Right ventricle myocardium inferior (tissue), 1 donor: ENCODE results near the gene IL5RA. TPM values are rescaled to one million over a fixed set of nuclear protein-coding genes. Genes with fewer than 3 reads are reported as not detected.

Experiments used
- ATAC-seq: fragments of 200-7000 bp; cut with Tn5 transposase; one replicate; pipeline ENCODE4 v1.9.1; 2020; ENCODE audit warnings: mild to moderate bottlenecking, moderate library complexity
- DNase-seq: peaks from one replicate; pipeline ENCODE4 v3.0.0; 2021; ENCODE audit errors: missing footprints
- intact Hi-C: fragments of 100-400 bp; cut with DNase I; formaldehyde crosslinking; loops from one replicate; pipeline ENCODE4 v1.11.0; 2022
- long read RNA-seq: library from polyadenylated mRNA; unstranded; transcript quantifications from one replicate; pipeline ENCODE4 v2.0.0, GENCODE V29; 2021
- total RNA-seq: library from RNA; stranded (reverse); fragmentation: NEBNext Ultra II Directional; extraction: Animal tissue kit (Norgen Biotek cat#: 25700); gene quantifications from one replicate; pipeline ENCODE4 v1.2.1, GENCODE V29; 2021
- donor health status: DM: no; HTN: yes; CAD: no; lungs with severe emphysema.

The IL5RA gene
- total RNA-seq = 0.65 TPM
- long read RNA-seq, partial matches to known transcripts = 0 of 1 reads
- long read RNA-seq, other reads (novel, unspliced or antisense) = 0 of 1 reads

GRCh38 chr3:3110299-3110630 is at the start of gene IL5RA:
Gene IL5RA, minus strand, starts transcription at chr3:3110374. Its CDS starts 5,390 bp downstream, at chr3:3104984.
- ATAC-seq = peak; percentile 68
- no peak for DNase-seq
- intact Hi-C loops = no loop called here

- intact Hi-C loops = no loop called here
- no peak for DNase-seq
- ATAC-seq = no peak
These were observed 47.3 kb upstream of the IL5RA start for GRCh38 chr3:3157484-3157883.

GRCh38 chr3:3154879-3155610 is 44.9 kb upstream of the IL5RA start:
- no peak for DNase-seq
- intact Hi-C loops = no loop called here
- no peak for ATAC-seq

GRCh38 chr3:3151513-3151912 is 41.3 kb upstream of the IL5RA start:
- no peak for ATAC-seq
- intact Hi-C loops = no loop called here
- DNase-seq = no peak

- intact Hi-C loops = no loop called here
- ATAC-seq = no peak
These were observed 39.4 kb upstream of the IL5RA start for GRCh38 chr3:3149560-3149959.

GRCh38 chr3:3145831-3146230 is 35.7 kb upstream of the IL5RA start:
- ATAC-seq (no peak), DNase-seq (no peak)
- intact Hi-C loops = no loop called here

More at GRCh38 chr3:3149560-3149959, 39.4 kb upstream of the IL5RA start:
- no peak for DNase-seq

GRCh38 chr3:3141939-3142338 is 31.8 kb upstream of the IL5RA start:
- ATAC-seq (no peak), DNase-seq (no peak)
- intact Hi-C loops = no loop called here

GRCh38 chr3:3137526-3137925 is 27.4 kb upstream of the IL5RA start:
- no peak for ATAC-seq
- no peak for DNase-seq
- intact Hi-C loops = no loop called here

GRCh38 chr3:3134750-3135448 is 24.7 kb upstream of the IL5RA start:
- intact Hi-C loops = no loop called here
- ATAC-seq = no peak
- no peak for DNase-seq

- intact Hi-C loops = no loop called here
- DNase-seq (no peak), ATAC-seq (no peak)
These were observed 23.3 kb upstream of the IL5RA start for GRCh38 chr3:3133500-3133899.

GRCh38 chr3:3129579-3129978 is 19.4 kb upstream of the IL5RA start:
- ATAC-seq = no peak
- intact Hi-C loops = loop anchor here (10.0 kb wide), 1 partner anchor 45 kb away; the partner anchor contains the start of gene CRBN
- no peak for DNase-seq

GRCh38 chr3:3127432-3128010 is 17.3 kb upstream of the IL5RA start:
- no peak for DNase-seq
- no peak for ATAC-seq
- intact Hi-C loops = loop anchor here (10.0 kb wide), 1 partner anchor 47 kb away; the partner anchor contains the start of gene CRBN

GRCh38 chr3:3126477-3127431 is 16.6 kb upstream of the IL5RA start, which contains the start of gene TRNT1:
Gene TRNT1, plus strand, starts transcription at chr3:3126940. Its CDS starts 2,101 bp downstream, at chr3:3129041.
- intact Hi-C loops = loop anchor here (10.0 kb wide), 1 partner anchor 48 kb away; the partner anchor contains the start of gene CRBN
- peak; percentile 99 for ATAC-seq

GRCh38 chr3:3125977-3126376 is 15.8 kb upstream of the IL5RA start:
- DNase-seq = no peak
- intact Hi-C loops = loop anchor here (10.0 kb wide), 1 partner anchor 49 kb away; the partner anchor contains the start of gene CRBN
- no peak for ATAC-seq

More at GRCh38 chr3:3126477-3127431, 16.6 kb upstream of the IL5RA start, which contains the start of gene TRNT1:
- DNase-seq = peak; percentile 99

- ATAC-seq = no peak
- no peak for DNase-seq
- intact Hi-C loops = no loop called here
These were observed 9.2 kb upstream of the IL5RA start for GRCh38 chr3:3119393-3119851.

- ATAC-seq = no peak
- intact Hi-C loops = no loop called here
- DNase-seq = no peak
These were observed 7.5 kb upstream of the IL5RA start for GRCh38 chr3:3117651-3118050.

- intact Hi-C loops = no loop called here
- DNase-seq (no peak), ATAC-seq (no peak)
These were observed 3.0 kb upstream of the IL5RA start for GRCh38 chr3:3113042-3113709.
